Measurements from ENCODE around the gene RABGAP1L.

- TF ChIP-seq POLR2A (IDR thresholded peaks at IDR 0.05): no peak
- TF ChIP-seq, protein P1, sequence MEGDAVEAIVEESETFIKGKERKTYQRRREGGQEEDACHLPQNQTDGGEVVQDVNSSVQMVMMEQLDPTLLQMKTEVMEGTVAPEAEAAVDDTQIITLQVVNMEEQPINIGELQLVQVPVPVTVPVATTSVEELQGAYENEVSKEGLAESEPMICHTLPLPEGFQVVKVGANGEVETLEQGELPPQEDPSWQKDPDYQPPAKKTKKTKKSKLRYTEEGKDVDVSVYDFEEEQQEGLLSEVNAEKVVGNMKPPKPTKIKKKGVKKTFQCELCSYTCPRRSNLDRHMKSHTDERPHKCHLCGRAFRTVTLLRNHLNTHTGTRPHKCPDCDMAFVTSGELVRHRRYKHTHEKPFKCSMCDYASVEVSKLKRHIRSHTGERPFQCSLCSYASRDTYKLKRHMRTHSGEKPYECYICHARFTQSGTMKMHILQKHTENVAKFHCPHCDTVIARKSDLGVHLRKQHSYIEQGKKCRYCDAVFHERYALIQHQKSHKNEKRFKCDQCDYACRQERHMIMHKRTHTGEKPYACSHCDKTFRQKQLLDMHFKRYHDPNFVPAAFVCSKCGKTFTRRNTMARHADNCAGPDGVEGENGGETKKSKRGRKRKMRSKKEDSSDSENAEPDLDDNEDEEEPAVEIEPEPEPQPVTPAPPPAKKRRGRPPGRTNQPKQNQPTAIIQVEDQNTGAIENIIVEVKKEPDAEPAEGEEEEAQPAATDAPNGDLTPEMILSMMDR (IDR thresholded peaks at IDR 0.05): no peak
Measured at GRCh38 chr1:174954073-174954460, 794.7 kb downstream of the RABGAP1L start.

Measured in thyroid gland (tissue), 4 donors.